ENCODE measurements around the gene AIPL1.
"Not testable (repeated sequence)": the region's sequence is repeated elsewhere in the genome, so short reads cannot be mapped to it uniquely, and the experiment has no call there.

The AIPL1 gene, protein sequence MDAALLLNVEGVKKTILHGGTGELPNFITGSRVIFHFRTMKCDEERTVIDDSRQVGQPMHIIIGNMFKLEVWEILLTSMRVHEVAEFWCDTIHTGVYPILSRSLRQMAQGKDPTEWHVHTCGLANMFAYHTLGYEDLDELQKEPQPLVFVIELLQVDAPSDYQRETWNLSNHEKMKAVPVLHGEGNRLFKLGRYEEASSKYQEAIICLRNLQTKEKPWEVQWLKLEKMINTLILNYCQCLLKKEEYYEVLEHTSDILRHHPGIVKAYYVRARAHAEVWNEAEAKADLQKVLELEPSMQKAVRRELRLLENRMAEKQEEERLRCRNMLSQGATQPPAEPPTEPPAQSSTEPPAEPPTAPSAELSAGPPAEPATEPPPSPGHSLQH

GRCh38 chr17:6435051-6435450, at the start of gene AIPL1:
Gene AIPL1 (minus strand): TSS chr17:6435121. CDS start chr17:6435104, 17 bp downstream.
- DNase-seq (ENCODE audit: low read depth, low spot score), result no peak

GRCh38 chr17:6483507-6483906, 48.6 kb upstream of the AIPL1 start:
- no peak for DNase-seq (ENCODE audit: low read depth, low spot score)

DNA sequence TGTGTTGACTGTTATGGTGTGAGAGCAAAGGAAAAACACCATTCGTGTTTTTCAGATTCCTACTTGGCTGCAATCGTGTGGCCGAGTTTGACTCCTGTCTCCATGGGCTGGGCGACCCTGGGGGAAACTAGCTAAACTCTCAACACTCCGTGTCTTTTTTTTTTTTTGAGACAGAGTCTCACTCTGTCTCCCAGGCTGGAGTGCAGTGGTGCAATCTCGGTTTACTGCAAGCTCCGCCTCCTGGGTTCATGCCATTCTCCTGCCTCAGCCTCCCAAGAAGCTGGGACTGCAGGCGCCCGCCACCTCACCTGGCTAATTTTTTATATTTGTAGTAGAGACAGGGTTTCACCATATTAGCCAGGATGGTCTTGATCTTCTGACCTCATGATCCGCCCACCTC, 47.9 kb upstream of the AIPL1 start:
- not testable (repeated sequence) for DNase-seq (ENCODE audit: low read depth, low spot score)

DNA sequence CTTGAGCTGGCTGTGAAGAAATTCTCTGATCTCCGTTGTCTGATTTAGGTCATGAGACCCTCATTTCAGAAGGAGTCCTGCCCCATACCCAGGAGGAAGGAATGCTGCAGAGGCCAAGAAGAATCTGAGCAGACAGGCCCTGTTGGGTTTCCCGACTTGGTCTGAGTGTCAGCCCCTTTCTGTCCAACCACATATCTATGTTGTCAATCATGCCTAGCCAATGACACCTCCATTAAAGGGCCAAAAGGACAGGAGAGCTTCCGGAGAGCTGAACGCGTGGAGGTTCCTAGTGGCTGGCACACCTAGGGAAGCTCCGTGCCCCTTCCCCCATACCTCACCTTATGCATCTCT, 47.2 kb upstream of the AIPL1 start:
- DNase-seq (ENCODE audit: low read depth, low spot score), result no peak

- no peak for DNase-seq (ENCODE audit: low read depth, low spot score)
Measured at GRCh38 chr17:6480303-6480675, 45.4 kb upstream of the AIPL1 start.

DNA sequence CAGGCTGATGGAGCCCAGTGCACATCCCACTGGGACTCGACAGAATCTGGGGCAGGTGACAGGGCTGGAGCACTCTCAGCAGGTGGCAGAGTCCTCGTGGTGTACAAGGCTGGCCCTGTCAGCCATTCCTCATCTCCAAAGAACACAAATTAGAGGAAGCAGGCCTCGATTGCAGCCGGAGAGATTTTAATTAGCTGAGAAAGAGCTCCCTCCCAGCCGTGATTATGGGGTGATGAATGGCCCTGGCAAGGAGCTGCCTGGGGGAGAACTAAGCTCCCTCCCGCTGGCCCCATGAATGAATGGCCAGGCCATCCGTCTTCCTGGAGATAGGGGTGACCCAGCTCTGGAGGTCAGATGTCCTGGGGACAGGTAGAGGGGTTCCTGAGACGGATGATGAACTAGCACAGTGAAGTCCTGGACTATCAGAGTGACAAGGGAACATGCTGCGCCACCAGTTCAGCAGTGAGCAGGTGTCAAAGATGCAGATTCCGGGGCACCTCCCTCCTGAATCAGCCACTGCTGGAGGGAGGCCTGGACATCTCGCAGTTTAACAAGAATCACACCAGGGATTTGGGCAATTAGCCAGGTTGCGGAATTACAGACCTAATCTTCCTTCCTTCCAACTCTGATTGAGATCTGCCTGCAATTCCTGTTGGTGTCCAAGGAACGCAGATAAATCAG, 44.8 kb upstream of the AIPL1 start:
- DNase-seq (ENCODE audit: low read depth, low spot score), result no peak

- DNase-seq (ENCODE audit: low read depth, low spot score), result no peak
Measured at GRCh38 chr17:6478486-6478885, 43.6 kb upstream of the AIPL1 start.

GRCh38 chr17:6477831-6478383, 43.0 kb upstream of the AIPL1 start:
- DNase-seq (ENCODE audit: low read depth, low spot score), result no peak

DNA sequence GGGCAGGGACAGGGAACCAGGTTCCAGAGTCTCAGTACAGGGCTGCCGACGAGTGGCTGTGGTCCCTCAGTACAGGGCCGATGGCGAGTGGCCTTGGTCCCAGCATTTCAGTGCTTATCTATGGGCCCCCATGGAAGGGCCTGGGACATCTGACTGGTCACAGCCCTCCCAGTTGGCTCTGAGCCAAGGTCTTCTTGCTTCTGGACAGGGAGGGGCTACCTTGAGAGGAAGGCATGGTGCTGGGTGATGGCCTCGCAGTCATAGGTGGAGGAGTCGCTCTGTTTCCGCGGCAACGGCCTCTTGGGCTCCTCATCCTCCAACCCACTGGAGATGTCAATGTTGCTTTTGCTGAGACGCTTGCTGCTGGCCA, 41.9 kb upstream of the AIPL1 start:
- no peak for DNase-seq (ENCODE audit: low read depth, low spot score)

DNA sequence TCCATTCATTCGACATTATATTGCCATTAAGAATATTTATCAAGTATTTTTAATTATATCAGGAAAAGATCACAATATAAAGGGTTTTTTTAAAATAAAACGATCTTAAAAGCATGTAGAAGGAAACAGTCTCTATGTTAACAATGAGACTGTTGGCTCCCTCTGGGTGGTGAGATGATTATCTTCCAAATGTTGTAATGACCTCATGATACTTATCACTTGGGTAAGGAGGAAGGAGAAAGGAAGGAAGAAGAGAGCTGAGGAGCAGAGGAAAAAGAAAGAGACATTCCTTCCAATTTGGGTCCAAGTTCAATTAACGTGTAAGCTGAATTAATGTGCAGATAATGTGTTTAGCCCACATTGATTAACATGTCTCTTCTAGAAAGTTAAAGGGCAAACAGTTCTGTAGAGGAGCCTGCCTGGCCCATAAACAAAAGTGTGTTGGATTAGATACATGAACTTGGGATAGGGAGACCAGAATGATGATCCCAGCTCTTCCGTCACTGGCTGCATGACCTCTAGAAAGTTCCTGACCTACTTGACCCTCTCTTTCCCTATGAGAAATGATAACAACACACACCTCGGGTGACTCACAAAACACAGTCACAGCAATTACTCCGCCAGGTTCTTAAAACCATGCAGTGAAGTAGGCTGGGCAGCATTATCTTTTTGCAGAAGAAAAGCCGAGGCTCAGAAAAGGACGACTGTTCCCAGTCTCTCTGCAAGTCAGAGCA, 41.3 kb upstream of the AIPL1 start:
- no peak for DNase-seq (ENCODE audit: low read depth, low spot score)

DNA sequence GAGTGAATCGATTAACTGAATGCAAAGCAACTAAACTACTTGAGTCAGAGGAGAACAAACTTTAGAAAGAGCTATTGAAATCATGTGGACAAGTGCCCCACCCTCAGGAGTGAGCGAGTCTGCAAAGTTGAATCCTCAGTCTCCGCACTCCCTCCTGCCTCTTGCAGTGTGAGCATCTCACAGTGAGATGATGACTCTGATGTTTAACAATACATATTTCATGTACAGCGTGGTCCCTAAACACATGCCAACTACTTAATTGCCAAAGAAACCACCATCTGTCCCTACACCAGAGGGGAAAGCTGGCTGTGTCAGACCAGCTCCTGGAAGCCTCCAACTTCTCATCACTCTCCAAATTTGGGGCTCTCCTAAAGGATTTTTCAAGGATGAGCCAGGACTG, 40.5 kb upstream of the AIPL1 start:
- no peak for DNase-seq (ENCODE audit: low read depth, low spot score)

DNA sequence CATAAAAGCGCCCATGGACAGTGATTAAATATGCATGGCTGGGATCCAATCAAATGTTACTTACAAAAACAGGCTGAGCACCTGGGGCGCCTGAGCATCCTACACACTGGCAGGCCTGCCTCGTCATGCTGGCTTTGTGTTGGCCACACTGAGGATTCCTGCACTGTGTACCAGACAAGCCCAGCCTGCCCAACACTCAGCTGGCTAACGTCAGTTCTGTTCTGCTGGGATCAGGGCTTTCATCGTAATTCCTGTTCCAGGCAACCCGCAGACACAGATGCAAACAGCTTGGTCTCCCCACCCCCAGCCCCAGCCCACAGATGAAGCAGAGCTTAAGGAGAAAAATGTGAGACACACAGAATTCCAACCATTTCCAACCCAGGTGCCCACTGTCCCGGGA, 40.0 kb upstream of the AIPL1 start:
- DNase-seq (ENCODE audit: low read depth, low spot score), result no peak

DNA sequence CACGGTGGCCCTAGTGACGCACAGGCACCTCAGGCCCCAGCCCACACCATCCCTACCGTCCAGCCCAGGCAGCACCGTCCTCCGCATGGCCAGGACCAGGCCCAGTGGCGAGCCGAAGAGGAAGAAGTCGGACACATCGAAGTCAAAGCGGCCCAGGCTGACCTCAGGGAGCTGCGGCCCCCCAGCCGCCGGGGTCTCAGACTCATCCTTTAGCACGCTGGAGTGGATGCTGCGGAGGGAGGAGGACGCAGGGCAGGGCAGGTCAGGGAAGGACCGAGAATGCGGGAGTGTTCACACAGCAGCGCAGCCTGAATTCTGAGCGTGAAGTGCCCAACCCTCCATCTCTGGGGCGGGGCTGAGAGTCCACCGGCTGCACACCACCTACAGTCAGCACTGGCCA, 39.5 kb upstream of the AIPL1 start:
- DNase-seq (ENCODE audit: low read depth, low spot score), result no peak

DNA sequence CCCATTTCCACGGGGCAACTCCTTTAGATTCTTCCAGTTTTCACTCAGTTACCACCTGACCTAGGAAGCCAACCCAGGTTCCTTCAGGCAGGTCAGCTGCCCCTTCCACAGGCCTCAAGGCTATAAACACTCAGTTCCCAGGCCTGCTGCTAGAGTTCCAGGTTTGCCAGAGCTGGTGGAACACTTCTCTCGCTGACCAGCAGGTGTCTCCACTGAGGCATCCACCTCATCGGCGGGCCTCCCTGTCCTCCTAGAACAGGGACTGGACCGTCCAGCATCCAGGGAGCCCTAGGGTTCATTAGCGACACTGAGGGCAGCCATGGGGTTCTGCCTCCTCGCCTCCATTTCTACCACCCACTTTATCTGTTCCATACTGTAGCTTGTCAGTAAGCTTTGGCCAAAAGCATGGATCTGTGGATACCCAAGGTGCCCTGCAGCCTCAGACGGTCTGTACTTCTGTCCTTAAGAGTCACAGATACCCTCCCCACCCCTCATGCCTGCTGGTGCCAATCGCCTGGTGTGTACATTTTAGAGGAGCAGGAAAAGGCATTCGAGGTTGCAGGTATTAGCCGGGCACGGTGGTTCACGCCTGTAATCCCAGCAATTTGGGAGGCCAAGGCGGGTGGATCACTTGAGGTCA, 38.3 kb upstream of the AIPL1 start:
- DNase-seq (ENCODE audit: low read depth, low spot score), result no peak

- no peak for DNase-seq (ENCODE audit: low read depth, low spot score)
Measured at GRCh38 chr17:6472517-6472916, 37.6 kb upstream of the AIPL1 start.

DNA sequence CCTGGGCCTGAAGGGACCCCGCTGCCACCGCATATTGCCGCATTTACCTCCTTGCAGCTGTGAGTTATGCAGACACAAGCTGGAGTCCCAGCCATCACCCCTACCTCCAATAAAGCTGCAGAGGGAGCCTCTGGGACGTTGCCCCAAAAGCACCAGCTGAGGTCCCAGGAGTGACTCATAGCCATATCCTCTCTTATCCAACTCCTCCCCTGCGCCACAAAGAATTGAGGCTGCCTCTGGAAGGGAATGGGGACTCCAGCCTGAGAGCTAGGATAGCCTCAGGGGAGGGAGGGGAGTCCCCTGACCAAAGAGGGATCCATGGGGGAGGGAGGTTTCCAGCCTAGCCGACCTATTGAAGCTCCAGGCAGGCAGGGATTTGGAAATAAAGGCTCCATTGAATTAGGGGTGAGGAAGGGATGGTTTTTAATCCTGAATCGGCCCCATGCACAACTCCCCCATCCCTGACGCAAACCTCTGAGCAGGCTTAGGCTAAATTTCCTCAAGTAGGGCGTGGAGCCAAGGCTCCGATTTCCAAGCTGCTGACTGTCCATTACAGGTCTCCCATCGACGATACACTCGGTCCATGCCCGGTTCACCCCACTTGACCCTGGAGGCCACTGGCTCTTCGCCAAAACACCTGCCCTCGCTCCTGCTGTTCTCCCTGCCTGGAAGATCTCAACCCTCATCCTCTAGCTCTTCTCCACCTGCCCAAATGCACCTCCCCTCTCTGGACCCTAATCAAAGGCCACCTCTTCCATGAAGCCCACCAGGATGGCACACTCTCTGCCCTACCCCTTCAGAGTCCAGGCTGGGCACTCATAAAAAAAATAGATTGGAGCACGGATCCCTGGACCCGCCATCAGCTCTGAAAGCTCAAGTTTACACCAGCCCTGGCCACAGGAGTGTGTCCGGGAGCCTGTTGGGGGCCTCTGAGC, 36.9 kb upstream of the AIPL1 start:
- no peak for DNase-seq (ENCODE audit: low read depth, low spot score)

GRCh38 chr17:6470751-6471521, 36.0 kb upstream of the AIPL1 start:
- DNase-seq (ENCODE audit: low read depth, low spot score), result no peak

DNA sequence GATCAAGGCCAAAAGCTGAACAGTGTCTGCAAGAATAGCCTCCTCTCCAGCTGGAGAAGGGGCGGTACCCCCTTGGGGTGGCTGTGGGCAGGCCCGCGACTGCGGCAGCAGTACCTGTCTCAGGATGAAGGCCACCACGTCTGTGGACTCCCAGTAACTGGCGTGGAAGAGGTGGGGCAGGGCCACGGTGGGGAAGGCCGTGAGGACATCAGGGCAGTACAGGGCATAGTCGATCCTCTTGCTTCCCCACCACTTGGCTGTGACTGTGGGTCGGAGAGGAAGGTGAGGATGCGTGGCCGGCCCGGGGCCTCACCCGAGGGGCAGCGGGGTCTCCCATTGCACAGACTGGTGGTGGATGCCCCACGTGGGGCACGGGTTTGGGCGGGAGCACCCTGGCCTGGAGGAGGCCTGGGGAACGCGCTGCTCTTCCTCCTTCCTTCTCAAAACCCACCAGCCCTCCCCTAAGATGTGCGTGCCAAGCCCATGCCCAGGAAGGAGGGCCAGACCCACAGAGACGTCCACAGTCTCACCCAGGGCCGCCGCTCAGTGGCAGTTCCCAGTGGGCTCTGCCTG, 35.3 kb upstream of the AIPL1 start:
- no peak for DNase-seq (ENCODE audit: low read depth, low spot score)

DNA sequence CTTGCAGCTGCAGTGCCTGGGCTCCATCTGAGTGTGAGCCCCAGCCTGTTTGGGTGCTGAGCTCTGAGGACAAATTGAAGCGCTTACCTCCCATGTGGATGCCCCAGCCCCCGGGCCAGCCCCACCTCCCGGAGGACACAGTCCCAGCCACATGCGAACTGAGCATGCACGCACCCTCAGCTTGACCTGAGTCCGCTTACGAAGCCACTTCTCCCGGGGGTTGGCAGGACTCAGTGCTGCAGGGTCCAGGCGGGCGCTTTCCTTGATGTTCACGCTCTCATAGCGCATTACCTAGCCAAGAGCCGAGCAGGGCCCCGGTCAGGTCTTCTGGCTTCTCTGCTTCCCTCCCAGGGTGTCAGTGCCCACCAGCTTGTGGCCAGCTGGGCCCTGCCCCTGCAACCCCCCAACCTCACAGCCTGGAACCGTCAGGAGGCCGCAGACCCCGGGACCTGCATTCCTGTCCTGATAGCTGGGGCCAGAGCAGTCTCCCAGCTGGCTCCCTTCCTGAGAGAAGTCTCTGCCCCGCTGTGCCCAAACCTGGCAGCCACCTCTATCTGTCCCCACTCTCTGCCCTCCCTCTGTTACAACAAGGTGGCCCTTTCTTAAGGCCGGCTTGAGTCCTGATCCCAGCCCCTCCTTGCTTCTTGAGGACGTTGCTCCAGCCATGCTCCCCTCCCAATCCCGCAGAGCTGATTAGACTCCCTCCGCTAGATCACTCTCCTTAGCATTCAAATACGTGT, 33.3 kb upstream of the AIPL1 start:
- DNase-seq (ENCODE audit: low read depth, low spot score), result no peak

Data from iPS DF 19.7 (cell line).